Measurements from ENCODE around the gene GALNT2.
A peak's percentile ranks its signal among the peaks of the same experiment; 100 is the strongest.

GALNT2 gene

GRCh38 chr1:230091473-230092231, 24.6 kb downstream of the GALNT2 start:
- no peak for DNase-seq (ENCODE audit: low spot score)

- no peak for DNase-seq (ENCODE audit: low spot score)
Measured at GRCh38 chr1:230094746-230095145, 27.7 kb downstream of the GALNT2 start.

GRCh38 chr1:230095938-230096337, 28.9 kb downstream of the GALNT2 start:
- DNase-seq (ENCODE audit: low spot score): no peak

- no peak for DNase-seq (ENCODE audit: low spot score)
Measured at GRCh38 chr1:230097370-230097769, 30.3 kb downstream of the GALNT2 start.

GRCh38 chr1:230098723-230099122, 31.7 kb downstream of the GALNT2 start:
- DNase-seq (ENCODE audit: low spot score): no peak

GRCh38 chr1:230099465-230099864, 32.4 kb downstream of the GALNT2 start:
- no peak for DNase-seq (ENCODE audit: low spot score)

GRCh38 chr1:230100932-230101331, 33.9 kb downstream of the GALNT2 start:
- no peak for DNase-seq (ENCODE audit: low spot score)

- DNase-seq (ENCODE audit: low spot score): no peak
Measured at GRCh38 chr1:230101556-230101955, 34.5 kb downstream of the GALNT2 start.

GRCh38 chr1:230102046-230102445, 35.0 kb downstream of the GALNT2 start:
- DNase-seq (ENCODE audit: low spot score): no peak

- DNase-seq (ENCODE audit: low spot score): no peak
Measured at GRCh38 chr1:230102472-230102871, 35.4 kb downstream of the GALNT2 start.

- no peak for DNase-seq (ENCODE audit: low spot score)
Measured at GRCh38 chr1:230103306-230104173, 36.5 kb downstream of the GALNT2 start.

GRCh38 chr1:230104395-230105244, 37.6 kb downstream of the GALNT2 start:
- DNase-seq (ENCODE audit: low spot score): peak; percentile 51

- DNase-seq (ENCODE audit: low spot score): no peak
Measured at GRCh38 chr1:230105245-230105753, 38.3 kb downstream of the GALNT2 start.

- no peak for DNase-seq (ENCODE audit: low spot score)
Measured at GRCh38 chr1:230105754-230106625, 39.0 kb downstream of the GALNT2 start.

- DNase-seq (ENCODE audit: low spot score): no peak
Measured at GRCh38 chr1:230107941-230108340, 40.9 kb downstream of the GALNT2 start.

GRCh38 chr1:230108580-230108979, 41.5 kb downstream of the GALNT2 start:
- no peak for DNase-seq (ENCODE audit: low spot score)

- DNase-seq (ENCODE audit: low spot score): no peak
Measured at GRCh38 chr1:230109066-230109465, 42.0 kb downstream of the GALNT2 start.

GRCh38 chr1:230109895-230110667, 43.0 kb downstream of the GALNT2 start:
- no peak for DNase-seq (ENCODE audit: low spot score)

- DNase-seq (ENCODE audit: low spot score): no peak
Measured at GRCh38 chr1:230110971-230111370, 43.9 kb downstream of the GALNT2 start.

- peak; percentile 87 for DNase-seq (ENCODE audit: low spot score)
Measured at GRCh38 chr1:230112131-230112701, 45.2 kb downstream of the GALNT2 start.

All from putamen (tissue), 1 donor.